ENCODE results near the gene ACTL8. TPM values are rescaled to one million over a fixed set of nuclear protein-coding genes. Genes with fewer than 3 reads are reported as not detected.

ACTL8 gene
- total RNA-seq, 3 donors from 2014 or later, result 0.35 to 1.0 TPM; not detected in 1

- no peak for DNase-seq
- no peak for TF ChIP-seq CTCF (IDR thresholded peaks at IDR 0.05)
- no peaks in the 10 kb centered on the region for H3K36me3 ChIP-seq (ENCODE audit: low read depth)
- H3K9me3 ChIP-seq, result no peaks in the 10 kb centered on the region
- intact Hi-C loops (cut with DNase I, micrococcal nuclease), result no loop called here
- no peak overlapping the region for H3K4me3 ChIP-seq
- no peak for ATAC-seq
- H3K4me1 ChIP-seq (ENCODE audit: low read depth), result peaks cover 9% of the 10 kb centered on the region
Observed at GRCh38 chr1:17791480-17791879, 36.3 kb downstream of the ACTL8 start.

GRCh38 chr1:17792421-17792820, 37.3 kb downstream of the ACTL8 start:
- Histone ChIP-seq H3K9me3 (no peaks in the 10 kb centered on the region), H3K4me3 (no peak overlapping the region), H3K36me3 (ENCODE audit: low read depth) (no peaks in the 10 kb centered on the region), H3K4me1 (ENCODE audit: low read depth) (peaks cover 11% of the 10 kb centered on the region)
- intact Hi-C loops (cut with DNase I, micrococcal nuclease), result no loop called here
- ATAC-seq, result no peak
- no peak for DNase-seq
- TF ChIP-seq CTCF (IDR thresholded peaks at IDR 0.05), result no peak

- DNase-seq (peak in 2 of 3 donors; percentile 33 to 73), ATAC-seq (peak; percentile 90)
- peaks cover 11% of the 10 kb centered on the region for H3K4me1 ChIP-seq (ENCODE audit: low read depth)
- no peaks in the 10 kb centered on the region for H3K36me3 ChIP-seq (ENCODE audit: low read depth)
- no peak for TF ChIP-seq CTCF (IDR thresholded peaks at IDR 0.05)
- intact Hi-C loops (cut with DNase I, micrococcal nuclease), result no loop called here
- no peak overlapping the region for H3K4me3 ChIP-seq
- H3K9me3 ChIP-seq, result no peaks in the 10 kb centered on the region
Observed at GRCh38 chr1:17795081-17795809, 40.1 kb downstream of the ACTL8 start.

GRCh38 chr1:17795836-17796645, 40.9 kb downstream of the ACTL8 start:
- Histone ChIP-seq H3K4me1 (ENCODE audit: low read depth) (peaks cover 11% of the 10 kb centered on the region), H3K4me3 (no peak overlapping the region), H3K36me3 (ENCODE audit: low read depth) (no peaks in the 10 kb centered on the region), H3K9me3 (no peaks in the 10 kb centered on the region)
- ATAC-seq, result peak; percentile 22
- no peak for TF ChIP-seq CTCF (IDR thresholded peaks at IDR 0.05)
- intact Hi-C loops (cut with DNase I, micrococcal nuclease), result no loop called here
- DNase-seq, result peak in 1 of 3 donors; percentile 29

- H3K36me3 ChIP-seq (ENCODE audit: low read depth), result no peaks in the 10 kb centered on the region
- peaks cover 11% of the 10 kb centered on the region for H3K4me1 ChIP-seq (ENCODE audit: low read depth)
- ATAC-seq, result no peak
- peak in 1 of 3 donors; percentile 6 for DNase-seq
- no peaks in the 10 kb centered on the region for H3K9me3 ChIP-seq
- H3K4me3 ChIP-seq, result no peak overlapping the region
- TF ChIP-seq CTCF (IDR thresholded peaks at IDR 0.05), result no peak
- intact Hi-C loops (cut with DNase I, micrococcal nuclease), result no loop called here
Observed at GRCh38 chr1:17797478-17797877, 42.3 kb downstream of the ACTL8 start.

Data from mucosa of descending colon (tissue), 3 donors.